ENCODE measurements around the gene ASB2. TPM values are rescaled to one million over a fixed set of nuclear protein-coding genes. Genes with fewer than 3 reads are reported as not detected.

ASB2 gene
- total and polyA plus RNA-seq, 10 donors: 6.6 to 18.0 (median 11.3) TPM

GRCh38 chr14:93935213-93935612 lies 41.2 kb downstream of the ASB2 start:
- Histone ChIP-seq H3K4me1 (peaks cover 0 to 15% (median 15%) of the 10 kb centered on the region in 6 donors), H3K27ac (no peak overlapping the region), H3K4me3 (no peak overlapping the region), H3K36me3 (peaks cover 0 to 52% (median 2%) of the 10 kb centered on the region in 6 donors), H3K9me3 (no peaks in the 10 kb centered on the region), H3K27me3 (replicated peaks in 1 of 7) (peaks cover 0 to 29% (median 10%) of the 10 kb centered on the region in 7 donors)
- intact Hi-C loops (cut with DNase I; ENCODE audit: low total_unique reads): loop anchor here (5.0 kb wide), 1 partner anchor 202 kb away; no protein-coding TSS in a partner anchor
- WGBS, 5 donors: 82 to 90% (median 86%) methylated on average over 8 of the region's 8 CpGs
- no peak for DNase-seq
- TF ChIP-seq CTCF (IDR thresholded peaks at IDR 0.05 in 8 of 11, conservative IDR thresholded peaks at IDR 0.05 in 3 of 11): no peak
- TF ChIP-seq POLR2AphosphoS5 (IDR thresholded peaks at IDR 0.05): no peak
- no peak for TF ChIP-seq POLR2A (IDR thresholded peaks at IDR 0.05)

- TF ChIP-seq POLR2AphosphoS5 (IDR thresholded peaks at IDR 0.05): no peak
- no peak for TF ChIP-seq POLR2A (IDR thresholded peaks at IDR 0.05)
- TF ChIP-seq CTCF (IDR thresholded peaks at IDR 0.05 in 8 of 11, conservative IDR thresholded peaks at IDR 0.05 in 3 of 11): no peak
- H3K9me3 ChIP-seq: no peaks in the 10 kb centered on the region
- intact Hi-C loops (cut with DNase I; ENCODE audit: low total_unique reads): no loop called here
- 58 to 91% (median 83%) methylated on average over 1 to 4 of the region's 4 CpGs for WGBS, 5 donors
- DNase-seq: no peak
- peaks cover 0 to 9% (median 0%) of the 10 kb centered on the region in 7 donors for H3K27me3 ChIP-seq (replicated peaks in 1 of 7)
- no peaks in the 10 kb centered on the region for H3K4me1 ChIP-seq
- H3K36me3 ChIP-seq: peaks cover 0 to 50% (median 2%) of the 10 kb centered on the region in 6 donors
- H3K4me3 ChIP-seq: no peak overlapping the region
- H3K27ac ChIP-seq: no peak overlapping the region
Measured at GRCh38 chr14:93932642-93933041, 43.7 kb downstream of the ASB2 start.

GRCh38 chr14:93930989-93931307 lies 45.4 kb downstream of the ASB2 start:
- no peak for DNase-seq
- 82 to 89% (median 85%) methylated on average over 4 of the region's 4 CpGs for WGBS, 5 donors
- H3K9me3 ChIP-seq: no peaks in the 10 kb centered on the region
- H3K4me3 ChIP-seq: no peak overlapping the region
- no peak overlapping the region for H3K27ac ChIP-seq
- H3K27me3 ChIP-seq (replicated peaks in 1 of 7): peaks cover 0 to 4% (median 0%) of the 10 kb centered on the region in 7 donors
- no peak for TF ChIP-seq POLR2A (IDR thresholded peaks at IDR 0.05)
- TF ChIP-seq CTCF (IDR thresholded peaks at IDR 0.05 in 8 of 11, conservative IDR thresholded peaks at IDR 0.05 in 3 of 11): no peak
- no peak for TF ChIP-seq POLR2AphosphoS5 (IDR thresholded peaks at IDR 0.05)
- H3K4me1 ChIP-seq: no peaks in the 10 kb centered on the region
- intact Hi-C loops (cut with DNase I; ENCODE audit: low total_unique reads): no loop called here
- H3K36me3 ChIP-seq: peaks cover 0 to 34% (median 2%) of the 10 kb centered on the region in 6 donors

GRCh38 chr14:93930296-93930988 lies 45.9 kb downstream of the ASB2 start:
- Histone ChIP-seq H3K27ac (no peak overlapping the region), H3K9me3 (no peaks in the 10 kb centered on the region), H3K27me3 (replicated peaks in 1 of 7) (peaks cover 0 to 4% (median 0%) of the 10 kb centered on the region in 7 donors), H3K36me3 (peaks cover 0 to 30% (median 2%) of the 10 kb centered on the region in 6 donors), H3K4me3 (no peak overlapping the region), H3K4me1 (no peaks in the 10 kb centered on the region)
- no peak for TF ChIP-seq POLR2A (IDR thresholded peaks at IDR 0.05)
- no peak for TF ChIP-seq CTCF (IDR thresholded peaks at IDR 0.05 in 8 of 11, conservative IDR thresholded peaks at IDR 0.05 in 3 of 11)
- TF ChIP-seq POLR2AphosphoS5 (IDR thresholded peaks at IDR 0.05): no peak
- 81 to 92% (median 86%) methylated on average over 7 to 8 of the region's 8 CpGs for WGBS, 5 donors
- intact Hi-C loops (cut with DNase I; ENCODE audit: low total_unique reads): no loop called here
- no peak for DNase-seq
